ENCODE results near the gene ZBTB17.
"Not testable (repeated sequence)": the region's sequence is repeated elsewhere in the genome, so short reads cannot be mapped to it uniquely, and the experiment has no call there.

GRCh38 chr1:15896841-15897610, 78.9 kb downstream of the ZBTB17 start:
- not testable (repeated sequence) for TF ChIP-seq CTCF (IDR thresholded peaks at IDR 0.05; ENCODE audit: low read depth, low read length); EZH2phosphoT487 (IDR thresholded peaks at IDR 0.05; ENCODE audit: low read depth)
